Measurements from ENCODE around the gene TCF20. TPM values are rescaled to one million over a fixed set of nuclear protein-coding genes. Genes with fewer than 3 reads are reported as not detected.

The TCF20 gene
- total RNA-seq, 1 donor from 2014 or later: 53.7 TPM

DNA sequence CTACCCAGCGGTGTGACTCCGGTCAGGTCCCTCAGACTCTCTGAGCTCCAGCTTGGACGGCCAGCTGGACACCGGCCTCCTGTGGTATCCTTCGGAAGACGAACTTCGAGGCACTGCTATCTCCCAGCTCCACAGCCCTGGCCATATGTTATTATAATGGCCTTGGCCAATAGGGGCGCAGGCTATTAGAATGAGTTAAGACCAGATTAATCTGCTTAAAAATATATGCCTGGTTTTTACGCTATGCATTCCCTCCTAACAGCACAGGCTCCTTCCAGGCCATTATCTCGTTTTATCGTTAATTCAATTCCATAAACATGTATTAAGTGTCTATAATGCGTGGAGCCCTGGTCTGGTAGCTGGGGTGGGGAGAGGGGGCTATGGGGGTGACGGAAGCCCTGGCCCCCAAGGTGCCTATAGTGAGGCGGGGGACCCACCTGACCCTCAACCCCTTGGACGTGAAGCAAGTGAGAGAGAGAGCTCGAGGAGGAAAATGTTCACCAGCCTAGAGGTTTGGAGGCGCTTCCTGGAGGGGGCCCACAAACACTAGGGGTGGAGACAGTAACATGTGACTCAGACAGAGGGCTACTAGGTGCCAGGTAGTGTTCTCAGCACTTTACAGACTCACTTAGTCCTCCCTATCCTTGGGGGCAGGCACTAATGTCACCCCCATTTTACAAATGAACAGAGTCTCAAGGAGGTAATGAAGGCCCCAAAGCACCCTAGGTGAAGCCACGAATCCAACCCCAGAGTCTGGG lies 37.5 kb upstream of the TCF20 start:
- Histone ChIP-seq H3K9ac (no peak overlapping the region), H3F3A (ENCODE audit: low read depth) (peaks cover 10% of the 10 kb centered on the region), H4K20me1 (ENCODE audit: low read depth) (peaks cover 80% of the 10 kb centered on the region), H3K27ac (no peak overlapping the region), H3K79me2 (ENCODE audit: low read depth) (peaks cover 9% of the 10 kb centered on the region), H3K4me2 (no peak overlapping the region), H2AFZ (replicated peaks) (no peak overlapping the region), H3K4me3 (no peak overlapping the region), H3K36me3 (no peaks in the 10 kb centered on the region), H3K9me3 (ENCODE audit: low read depth) (no peaks in the 10 kb centered on the region), H3K27me3 (peaks cover 11% of the 10 kb centered on the region), H3K4me1 (peaks cover 43% of the 10 kb centered on the region)
- Mint-ChIP-seq H3K9me3 (no peaks in the 10 kb centered on the region), H3K4me3 (peak overlapping the region; percentile 33), H3K36me3 (no peaks in the 10 kb centered on the region), H3K27me3 (ENCODE audit: insufficient read depth, low read depth) (peaks cover 17% of the 10 kb centered on the region), H3K27ac (no peak overlapping the region), H3K4me1 (peaks cover 55% of the 10 kb centered on the region)
- TF ChIP-seq EZH2 (IDR thresholded peaks at IDR 0.05) (no peak), EZH2phosphoT487 (IDR thresholded peaks at IDR 0.05) (no peak)
- TF ChIP-seq, protein P1, sequence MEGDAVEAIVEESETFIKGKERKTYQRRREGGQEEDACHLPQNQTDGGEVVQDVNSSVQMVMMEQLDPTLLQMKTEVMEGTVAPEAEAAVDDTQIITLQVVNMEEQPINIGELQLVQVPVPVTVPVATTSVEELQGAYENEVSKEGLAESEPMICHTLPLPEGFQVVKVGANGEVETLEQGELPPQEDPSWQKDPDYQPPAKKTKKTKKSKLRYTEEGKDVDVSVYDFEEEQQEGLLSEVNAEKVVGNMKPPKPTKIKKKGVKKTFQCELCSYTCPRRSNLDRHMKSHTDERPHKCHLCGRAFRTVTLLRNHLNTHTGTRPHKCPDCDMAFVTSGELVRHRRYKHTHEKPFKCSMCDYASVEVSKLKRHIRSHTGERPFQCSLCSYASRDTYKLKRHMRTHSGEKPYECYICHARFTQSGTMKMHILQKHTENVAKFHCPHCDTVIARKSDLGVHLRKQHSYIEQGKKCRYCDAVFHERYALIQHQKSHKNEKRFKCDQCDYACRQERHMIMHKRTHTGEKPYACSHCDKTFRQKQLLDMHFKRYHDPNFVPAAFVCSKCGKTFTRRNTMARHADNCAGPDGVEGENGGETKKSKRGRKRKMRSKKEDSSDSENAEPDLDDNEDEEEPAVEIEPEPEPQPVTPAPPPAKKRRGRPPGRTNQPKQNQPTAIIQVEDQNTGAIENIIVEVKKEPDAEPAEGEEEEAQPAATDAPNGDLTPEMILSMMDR (IDR thresholded peaks at IDR 0.05): no peak
- no peak for DNase-seq (ENCODE audit: low spot score)

- Mint-ChIP-seq H3K9me3 (no peaks in the 10 kb centered on the region), H3K27me3 (ENCODE audit: insufficient read depth, low read depth) (peaks cover 15% of the 10 kb centered on the region), H3K36me3 (no peaks in the 10 kb centered on the region), H3K4me3 (no peak overlapping the region), H3K27ac (no peak overlapping the region), H3K4me1 (peaks cover 60% of the 10 kb centered on the region)
- H3F3A ChIP-seq (ENCODE audit: low read depth): peaks cover 10% of the 10 kb centered on the region
- H4K20me1 ChIP-seq (ENCODE audit: low read depth): peaks cover 65% of the 10 kb centered on the region
- no peak overlapping the region for H3K27ac ChIP-seq
- no peaks in the 10 kb centered on the region for H3K36me3 ChIP-seq
- no peak for TF ChIP-seq EZH2phosphoT487 (IDR thresholded peaks at IDR 0.05)
- no peak for TF ChIP-seq EZH2 (IDR thresholded peaks at IDR 0.05)
- TF ChIP-seq, protein P1 (IDR thresholded peaks at IDR 0.05): no peak
- H3K4me2 ChIP-seq: no peak overlapping the region
- peaks cover 11% of the 10 kb centered on the region for H3K27me3 ChIP-seq
- no peaks in the 10 kb centered on the region for H3K79me2 ChIP-seq (ENCODE audit: low read depth)
- H3K9ac ChIP-seq: no peak overlapping the region
- H2AFZ ChIP-seq (replicated peaks): no peak overlapping the region
- no peaks in the 10 kb centered on the region for H3K9me3 ChIP-seq (ENCODE audit: low read depth)
- H3K4me3 ChIP-seq: no peak overlapping the region
- H3K4me1 ChIP-seq: peaks cover 44% of the 10 kb centered on the region
- DNase-seq (ENCODE audit: low spot score): no peak
These were observed 35.6 kb upstream of the TCF20 start for GRCh38 chr22:42306010-42306409.

- H3K27me3 Mint-ChIP-seq (ENCODE audit: insufficient read depth, low read depth): peaks cover 14% of the 10 kb centered on the region
- H2AFZ ChIP-seq (replicated peaks): no peak overlapping the region
- no peak overlapping the region for H3K27ac ChIP-seq
- H3F3A ChIP-seq (ENCODE audit: low read depth): no peaks in the 10 kb centered on the region
- DNase-seq (ENCODE audit: low spot score): no peak
- H3K79me2 ChIP-seq (ENCODE audit: low read depth): no peaks in the 10 kb centered on the region
- no peak overlapping the region for H3K9ac ChIP-seq
- peaks cover 46% of the 10 kb centered on the region for H3K4me1 ChIP-seq
- no peaks in the 10 kb centered on the region for H3K36me3 Mint-ChIP-seq
- H3K27ac Mint-ChIP-seq: no peak overlapping the region
- peaks cover 60% of the 10 kb centered on the region for H3K4me1 Mint-ChIP-seq
- H3K4me3 ChIP-seq: no peak overlapping the region
- no peak for TF ChIP-seq EZH2 (IDR thresholded peaks at IDR 0.05)
- TF ChIP-seq, protein P1 (IDR thresholded peaks at IDR 0.05): no peak
- TF ChIP-seq EZH2phosphoT487 (IDR thresholded peaks at IDR 0.05): no peak
- no peaks in the 10 kb centered on the region for H3K36me3 ChIP-seq
- no peak overlapping the region for H3K4me3 Mint-ChIP-seq
- H3K4me2 ChIP-seq: peak overlapping the region; percentile 46
- H3K9me3 ChIP-seq (ENCODE audit: low read depth): no peaks in the 10 kb centered on the region
- no peaks in the 10 kb centered on the region for H3K9me3 Mint-ChIP-seq
- peaks cover 11% of the 10 kb centered on the region for H3K27me3 ChIP-seq
- peaks cover 59% of the 10 kb centered on the region for H4K20me1 ChIP-seq (ENCODE audit: low read depth)
These were observed 33.9 kb upstream of the TCF20 start for GRCh38 chr22:42304324-42304790.

All from neural progenitor cell (in vitro differentiated cells).